ENCODE results near the gene BCKDHA.
"Not testable (repeated sequence)": the region's sequence is repeated elsewhere in the genome, so short reads cannot be mapped to it uniquely, and the experiment has no call there.

The BCKDHA gene

DNA sequence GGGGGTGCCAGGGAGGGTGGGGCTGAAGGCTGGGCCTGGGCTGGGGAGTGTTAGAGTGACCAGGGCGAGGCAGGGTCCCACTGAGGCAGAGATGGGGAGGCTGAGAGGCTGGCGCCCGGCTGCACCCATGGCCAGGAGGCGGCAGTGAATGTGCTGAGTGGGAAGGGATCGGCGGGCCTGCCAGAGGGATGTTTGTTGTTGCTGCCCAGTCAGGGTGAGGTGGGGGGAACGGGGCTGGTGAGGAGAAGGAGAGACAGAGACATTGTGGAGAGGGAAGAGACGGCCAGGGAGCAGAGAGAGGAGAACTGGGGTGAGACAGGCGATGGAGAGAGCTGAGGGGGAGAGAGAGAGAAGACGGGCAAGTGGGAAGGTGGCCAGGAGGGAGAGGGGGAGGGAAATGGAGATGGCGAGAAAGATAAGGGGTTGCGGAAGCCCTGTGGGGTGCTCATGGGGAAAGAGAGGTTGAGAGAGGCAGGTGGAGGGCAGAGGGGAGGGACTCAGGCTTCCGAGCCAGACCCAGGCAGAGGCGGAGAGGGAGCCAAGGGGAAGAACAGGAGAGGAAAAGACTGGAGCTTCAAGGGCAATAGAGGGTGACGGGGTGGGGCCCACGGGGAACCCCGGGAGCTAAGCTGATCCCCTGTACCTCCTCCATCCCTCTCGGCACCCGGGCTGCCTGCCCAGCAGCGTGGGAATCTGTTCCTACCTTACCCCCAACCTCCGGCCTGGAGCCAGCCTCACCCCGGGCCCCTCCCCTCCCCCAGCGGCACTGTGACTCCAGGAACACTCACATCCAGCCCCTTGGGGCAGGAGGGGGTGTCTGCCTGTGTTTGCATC is 30.2 kb downstream of the BCKDHA start:
- no peak for TF ChIP-seq Cebpa-rat (IDR thresholded peaks at IDR 0.05)
- Histone ChIP-seq H3K4me1 (peaks cover 47% of the 10 kb centered on the region), H3K9ac (peak overlapping the region; percentile 69), H3K27me3 (no peaks in the 10 kb centered on the region), H3K36me3 (peaks cover 65% of the 10 kb centered on the region), H3K9me3 (no peaks in the 10 kb centered on the region), H3K4me3 (peak overlapping the region; percentile 56), H3K4me2 (peak overlapping the region; percentile 87), H3K27ac (peak overlapping the region; percentile 80), H4K20me1 (peaks cover 9% of the 10 kb centered on the region; the same call in 1 of the 2 replicates)

DNA sequence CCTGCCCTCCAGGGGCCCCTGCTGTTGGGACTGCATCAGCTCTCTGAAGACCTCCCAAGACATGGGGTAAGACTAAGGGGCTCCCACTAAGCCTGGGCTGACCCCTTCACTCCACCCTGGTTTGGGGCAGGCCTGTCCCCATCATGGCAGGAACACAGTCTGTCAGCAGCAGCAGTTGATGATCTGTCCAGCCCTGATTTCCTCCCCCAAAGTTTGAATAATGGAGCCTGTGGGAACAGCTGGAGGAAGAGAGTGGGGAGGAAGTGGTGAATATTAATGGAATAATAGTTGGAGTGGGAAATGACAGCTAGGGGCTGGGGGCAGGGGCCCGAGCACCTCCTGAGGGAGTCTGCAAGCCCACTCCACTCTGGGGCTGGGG is 30.9 kb downstream of the BCKDHA start:
- H3K27ac ChIP-seq, result peak overlapping the region; percentile 80
- no peak for TF ChIP-seq Cebpa-rat (IDR thresholded peaks at IDR 0.05)
- peaks cover 65% of the 10 kb centered on the region for H3K36me3 ChIP-seq
- H4K20me1 ChIP-seq, result peaks cover 9% of the 10 kb centered on the region; the same call in 1 of the 2 replicates
- H3K4me2 ChIP-seq, result peak overlapping the region; percentile 87
- H3K9ac ChIP-seq, result peak overlapping the region; percentile 69
- peak overlapping the region; percentile 56 for H3K4me3 ChIP-seq
- H3K9me3 ChIP-seq, result no peaks in the 10 kb centered on the region
- peaks cover 47% of the 10 kb centered on the region for H3K4me1 ChIP-seq
- H3K27me3 ChIP-seq, result no peaks in the 10 kb centered on the region

DNA sequence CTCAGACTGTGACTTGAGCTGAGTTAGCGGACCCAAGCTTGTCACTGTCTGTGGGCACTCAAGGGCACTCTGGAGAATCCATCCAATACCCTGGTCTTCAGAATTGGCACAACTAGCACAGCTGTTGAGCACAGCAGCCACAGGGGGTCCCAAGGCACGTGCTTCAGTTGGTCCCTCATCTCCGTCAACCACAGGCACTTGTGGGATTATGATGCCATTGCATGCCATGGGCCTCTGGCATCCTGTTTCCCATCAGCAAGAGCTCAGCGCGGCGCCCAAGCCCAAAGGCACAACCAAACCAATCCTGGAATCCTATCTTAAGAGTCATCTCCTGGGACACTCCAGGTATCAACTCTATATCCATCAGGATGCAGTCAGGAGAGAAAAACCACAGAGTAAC is 33.3 kb downstream of the BCKDHA start:
- Histone ChIP-seq H3K4me3 (no peak overlapping the region), H3K9me3 (no peaks in the 10 kb centered on the region), H3K27ac (peak overlapping the region; percentile 70), H3K4me1 (peaks cover 56% of the 10 kb centered on the region), H4K20me1 (peaks cover 9% of the 10 kb centered on the region; the same call in 1 of the 2 replicates), H3K4me2 (peak overlapping the region; percentile 43), H3K9ac (peak overlapping the region; percentile 0; the same call in 1 of the 2 replicates), H3K36me3 (peaks cover 46% of the 10 kb centered on the region), H3K27me3 (no peaks in the 10 kb centered on the region)
- TF ChIP-seq Cebpa-rat (IDR thresholded peaks at IDR 0.05), result no peak

DNA sequence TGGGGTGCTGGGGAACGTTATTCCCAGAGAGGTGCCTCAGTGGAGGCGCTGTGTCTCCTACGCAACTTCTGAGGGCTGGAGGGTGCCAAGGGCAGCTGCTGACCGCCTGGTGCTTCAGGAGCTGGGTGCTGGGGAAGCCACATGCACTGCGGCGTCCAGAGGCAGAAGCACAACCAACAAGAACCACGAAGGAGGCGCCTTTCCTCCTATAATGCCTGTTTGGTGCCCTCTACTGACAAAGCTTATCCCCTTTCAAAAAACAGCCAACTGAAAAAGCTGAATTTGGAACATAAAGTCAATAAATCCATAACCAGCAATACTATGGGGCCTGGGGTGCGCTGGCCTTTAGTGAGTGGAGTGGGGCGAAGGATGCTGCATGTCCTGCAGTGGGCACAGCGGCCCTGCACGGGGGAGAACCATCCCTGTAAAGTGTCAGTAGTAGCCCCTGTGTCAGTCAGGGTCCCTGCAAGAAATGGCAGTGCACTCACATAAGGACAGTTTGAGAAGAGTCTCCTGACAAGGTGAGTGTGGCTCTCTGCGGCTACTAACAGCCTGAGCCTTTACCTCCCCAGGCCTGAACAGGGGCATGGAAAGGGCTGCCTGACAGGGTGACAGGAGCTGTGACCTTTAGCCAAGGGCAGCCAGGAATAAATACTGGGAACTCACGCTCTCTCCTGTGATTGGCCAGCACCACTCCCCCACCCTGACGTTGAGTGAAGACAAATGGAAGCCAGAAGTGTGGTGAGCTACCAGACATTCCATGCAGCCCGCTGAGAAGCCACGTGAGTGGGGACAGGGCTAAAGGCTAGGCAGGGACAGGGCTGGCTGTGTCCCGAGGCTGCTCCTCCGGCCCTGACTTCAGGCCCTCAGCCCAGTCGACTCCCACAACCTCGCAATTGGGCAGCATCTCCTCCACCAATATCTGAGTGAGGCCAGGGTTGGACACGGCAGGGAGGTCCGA is 34.1 kb downstream of the BCKDHA start:
- H3K27ac ChIP-seq, result peak overlapping the region; percentile 70
- H3K9ac ChIP-seq, result peak overlapping the region; percentile 0; the same call in 1 of the 2 replicates
- peaks cover 53% of the 10 kb centered on the region for H3K4me1 ChIP-seq
- no peak for TF ChIP-seq Cebpa-rat (IDR thresholded peaks at IDR 0.05)
- H3K9me3 ChIP-seq, result no peaks in the 10 kb centered on the region
- peaks cover 9% of the 10 kb centered on the region; the same call in 1 of the 2 replicates for H4K20me1 ChIP-seq
- H3K36me3 ChIP-seq, result peaks cover 47% of the 10 kb centered on the region
- H3K27me3 ChIP-seq, result no peaks in the 10 kb centered on the region
- no peak overlapping the region for H3K4me3 ChIP-seq
- H3K4me2 ChIP-seq, result peak overlapping the region; percentile 43

DNA sequence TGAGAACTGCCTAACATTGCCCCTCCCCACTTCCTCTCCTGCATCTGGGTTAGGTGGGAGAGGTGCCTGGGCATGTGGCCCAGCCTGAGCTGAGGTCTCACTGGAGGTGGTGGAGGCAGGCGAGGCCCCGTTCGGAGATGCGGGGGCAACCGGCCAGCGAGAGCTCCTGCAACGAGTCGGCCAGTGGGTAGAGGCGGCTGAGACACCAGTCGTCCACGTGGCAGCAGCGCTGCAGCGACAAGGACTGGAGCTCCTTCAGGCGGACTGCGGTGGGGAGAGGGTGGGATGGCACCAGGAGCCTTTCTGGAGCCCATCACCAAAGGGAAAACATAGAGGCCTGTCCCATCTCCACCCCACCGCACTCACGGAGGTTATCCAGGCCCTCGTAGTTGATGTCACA is 35.6 kb downstream of the BCKDHA start:
- Histone ChIP-seq H4K20me1 (peaks cover 9% of the 10 kb centered on the region; the same call in 1 of the 2 replicates), H3K4me3 (no peak overlapping the region), H3K4me1 (peaks cover 43% of the 10 kb centered on the region), H3K9ac (no peak overlapping the region), H3K27ac (no peak overlapping the region), H3K9me3 (no peaks in the 10 kb centered on the region), H3K36me3 (peaks cover 55% of the 10 kb centered on the region), H3K27me3 (no peaks in the 10 kb centered on the region), H3K4me2 (no peak overlapping the region)
- TF ChIP-seq Cebpa-rat (IDR thresholded peaks at IDR 0.05), result no peak

DNA sequence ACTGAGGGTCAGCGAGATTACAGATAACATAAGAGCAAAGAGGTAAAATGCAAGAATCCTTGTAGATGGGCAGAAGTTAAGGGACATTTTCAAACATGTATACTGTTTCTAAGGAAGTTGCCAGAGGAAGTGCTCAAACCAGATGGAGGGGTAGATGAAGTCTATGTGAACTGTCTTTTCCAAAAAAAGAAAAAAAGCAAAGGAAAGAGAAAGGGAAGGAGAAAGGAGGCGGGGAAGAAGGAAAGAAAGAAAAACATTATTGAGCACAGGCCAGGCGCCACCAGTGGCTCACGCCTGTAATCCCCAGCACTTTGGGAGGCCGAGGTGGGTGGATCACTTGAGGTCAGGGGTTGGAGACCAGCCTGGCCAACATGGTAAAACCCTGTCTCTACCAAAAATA is 36.8 kb downstream of the BCKDHA start:
- no peak for TF ChIP-seq Cebpa-rat (IDR thresholded peaks at IDR 0.05)
- H3K36me3 ChIP-seq, result peaks cover 51% of the 10 kb centered on the region
- H3K27me3 ChIP-seq, result no peaks in the 10 kb centered on the region
- no peak overlapping the region for H3K4me3 ChIP-seq
- no peak overlapping the region for H3K27ac ChIP-seq
- H3K9ac ChIP-seq, result no peak overlapping the region
- peaks cover 9% of the 10 kb centered on the region; the same call in 1 of the 2 replicates for H4K20me1 ChIP-seq
- H3K4me2 ChIP-seq, result peak overlapping the region; percentile 2; the same call in 1 of the 2 replicates
- H3K4me1 ChIP-seq, result peaks cover 42% of the 10 kb centered on the region
- no peaks in the 10 kb centered on the region for H3K9me3 ChIP-seq

DNA sequence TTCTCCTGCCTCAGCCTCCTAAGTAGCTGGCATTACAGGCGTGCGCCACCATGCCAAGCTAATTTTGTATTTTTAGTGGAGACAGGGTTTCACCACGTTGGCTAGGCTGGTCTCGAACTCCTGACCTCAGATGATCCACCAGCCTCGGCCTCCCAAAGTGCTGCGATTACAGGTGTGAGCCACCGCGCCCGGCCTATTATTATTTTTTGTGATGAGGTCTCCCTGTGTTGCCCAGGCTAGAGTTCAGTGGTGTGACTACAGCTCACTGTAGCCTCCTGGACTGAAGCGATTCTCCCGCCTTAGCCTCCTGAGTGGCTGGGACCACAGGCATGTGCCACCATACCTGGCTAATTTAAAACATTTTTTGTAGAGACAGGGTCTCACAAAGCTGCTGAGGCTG is 37.8 kb downstream of the BCKDHA start:
- not testable (repeated sequence) for H3K9ac ChIP-seq, H3K9me3 ChIP-seq, H3K27ac ChIP-seq, H3K27me3 ChIP-seq, H3K4me3 ChIP-seq, H4K20me1 ChIP-seq, H3K4me2 ChIP-seq
- peaks cover 46% of the 10 kb centered on the region for H3K36me3 ChIP-seq
- peaks cover 41% of the 10 kb centered on the region for H3K4me1 ChIP-seq

DNA sequence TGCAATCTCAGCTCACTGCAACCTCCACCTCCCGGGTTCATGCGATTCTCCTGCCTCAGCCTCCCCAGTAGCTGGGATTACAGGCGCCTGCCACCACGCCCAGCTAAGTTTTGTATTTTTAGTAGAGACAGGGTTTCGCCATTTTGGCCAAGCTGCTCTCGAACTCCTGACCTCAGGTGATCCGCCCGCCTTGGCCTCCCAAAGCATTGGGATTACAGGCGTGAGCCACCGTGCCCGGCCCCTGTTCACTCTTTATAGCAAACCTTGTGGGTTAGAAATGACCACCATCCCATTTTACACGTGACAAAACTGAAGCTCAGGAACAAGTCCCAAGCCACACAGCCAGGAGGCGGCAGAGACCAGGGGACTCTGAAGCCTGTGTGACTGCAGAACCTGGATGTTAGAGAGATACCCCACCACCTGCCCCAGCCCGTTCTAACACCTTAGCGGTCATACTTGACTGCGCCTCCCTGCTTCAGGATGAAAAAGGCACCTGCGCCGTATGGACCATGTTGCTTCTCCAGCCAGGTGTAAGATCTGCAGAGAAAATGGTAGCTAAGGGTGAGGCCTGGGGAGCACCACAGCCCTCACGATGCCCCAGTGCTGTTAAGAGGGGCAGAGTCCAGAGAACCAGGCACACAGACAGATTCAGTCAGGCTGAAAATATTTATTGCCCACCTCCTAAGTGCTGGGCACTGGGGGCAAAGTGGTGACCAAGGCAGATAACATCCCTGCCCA is 38.5 kb downstream of the BCKDHA start:
- H3K4me1 ChIP-seq, result peaks cover 35% of the 10 kb centered on the region
- no peak for TF ChIP-seq Cebpa-rat (IDR thresholded peaks at IDR 0.05)
- no peaks in the 10 kb centered on the region for H3K27me3 ChIP-seq
- H3K4me3 ChIP-seq, result no peak overlapping the region
- H3K4me2 ChIP-seq, result no peak overlapping the region
- peaks cover 9% of the 10 kb centered on the region; the same call in 1 of the 2 replicates for H4K20me1 ChIP-seq
- no peak overlapping the region for H3K9ac ChIP-seq
- peaks cover 43% of the 10 kb centered on the region for H3K36me3 ChIP-seq
- H3K9me3 ChIP-seq, result no peaks in the 10 kb centered on the region
- H3K27ac ChIP-seq, result no peak overlapping the region

DNA sequence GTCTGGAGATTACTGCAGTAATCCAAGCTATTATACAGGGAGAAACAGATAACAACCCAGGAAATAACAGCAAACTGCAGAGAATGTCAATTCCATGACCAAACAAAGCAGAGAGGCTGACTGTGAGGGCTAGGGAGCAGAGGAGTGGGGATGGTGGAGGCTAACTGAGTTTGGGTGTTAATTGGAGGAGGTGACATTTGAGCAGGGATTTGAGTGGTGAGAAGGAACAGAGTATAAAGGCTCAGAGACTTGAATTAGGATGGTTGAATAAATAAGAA is 39.0 kb downstream of the BCKDHA start:
- H3K9ac ChIP-seq, result no peak overlapping the region
- no peak for TF ChIP-seq Cebpa-rat (IDR thresholded peaks at IDR 0.05)
- H3K36me3 ChIP-seq, result peaks cover 42% of the 10 kb centered on the region
- H3K27ac ChIP-seq, result no peak overlapping the region
- H3K4me1 ChIP-seq, result peaks cover 30% of the 10 kb centered on the region
- H3K4me2 ChIP-seq, result no peak overlapping the region
- H4K20me1 ChIP-seq, result peaks cover 4% of the 10 kb centered on the region; the same call in 1 of the 2 replicates
- H3K9me3 ChIP-seq, result no peaks in the 10 kb centered on the region
- no peaks in the 10 kb centered on the region for H3K27me3 ChIP-seq
- no peak overlapping the region for H3K4me3 ChIP-seq
